Stimulated activated CD4-positive, alpha-beta T cell treated with anti-CD3 and anti-CD28 coated beads, Interleukin-2, amount 100 ng/mL, for 48 hours (primary cell): Measurements from ENCODE around the gene SCRN1.

ENCODE experiments used
- DNase-seq, 2 donors: peaks; one replicate each; pipeline ENCODE4 v3.0.0-alpha.2; 2020

Gene SCRN1

DNA sequence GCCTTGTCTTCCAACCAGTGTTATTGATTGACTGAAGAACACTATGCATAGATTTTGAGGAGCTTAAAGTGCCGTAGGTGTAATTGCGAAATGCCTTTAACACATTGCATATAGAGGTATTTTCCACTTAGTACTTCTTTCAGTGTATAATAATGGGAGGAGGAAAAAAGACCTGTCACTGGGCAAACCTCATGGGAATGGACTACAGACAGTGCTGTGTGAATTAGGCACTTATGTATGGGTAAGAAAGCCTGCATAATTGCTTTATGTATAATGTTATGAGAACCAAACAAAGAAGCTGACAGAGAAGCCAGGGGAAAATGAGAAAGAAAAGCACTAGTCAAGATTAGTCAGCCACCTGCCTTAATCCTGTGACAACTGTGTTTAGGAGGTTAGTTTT, 12.4 kb upstream of the SCRN1 start:
- DNase-seq = no peak

DNA sequence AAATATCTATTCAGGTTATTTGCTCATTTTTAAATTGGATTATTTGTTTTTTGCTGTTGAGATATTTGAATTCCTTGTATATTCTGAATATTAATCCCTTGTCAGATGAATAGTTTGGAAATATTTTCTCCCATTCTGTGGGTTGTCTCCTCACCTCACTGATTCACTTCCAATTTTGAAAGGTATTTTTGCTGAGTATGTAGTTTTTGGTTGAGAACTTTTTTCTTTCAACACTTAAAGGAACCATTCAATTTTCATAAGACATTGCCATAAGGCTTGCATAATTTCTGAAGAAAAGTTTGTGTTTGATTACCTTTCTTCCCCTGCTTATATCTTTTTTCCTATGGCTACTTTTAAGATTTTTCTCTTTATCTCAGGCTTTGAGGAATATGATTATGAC, 8.9 kb upstream of the SCRN1 start:
- no peak for DNase-seq

DNA sequence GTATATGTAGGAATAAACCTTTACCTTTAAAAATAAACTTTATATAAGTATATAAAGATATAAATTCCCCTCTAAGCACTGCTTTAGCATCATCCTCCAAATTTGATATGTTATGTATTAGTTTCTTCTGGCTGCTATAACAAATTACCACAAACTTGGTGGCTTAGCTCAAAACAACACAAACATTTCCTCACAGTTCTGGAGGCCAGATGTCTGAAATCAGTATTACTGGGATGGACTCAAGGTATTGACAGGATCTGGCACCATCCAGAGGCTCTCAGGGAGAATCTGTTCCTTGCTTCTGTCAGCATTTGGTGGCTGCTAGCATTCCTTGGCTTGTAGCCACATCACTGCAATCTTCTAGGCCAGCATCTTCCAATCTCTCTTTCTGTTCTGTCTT, 6.7 kb upstream of the SCRN1 start:
- no peak for DNase-seq

DNA sequence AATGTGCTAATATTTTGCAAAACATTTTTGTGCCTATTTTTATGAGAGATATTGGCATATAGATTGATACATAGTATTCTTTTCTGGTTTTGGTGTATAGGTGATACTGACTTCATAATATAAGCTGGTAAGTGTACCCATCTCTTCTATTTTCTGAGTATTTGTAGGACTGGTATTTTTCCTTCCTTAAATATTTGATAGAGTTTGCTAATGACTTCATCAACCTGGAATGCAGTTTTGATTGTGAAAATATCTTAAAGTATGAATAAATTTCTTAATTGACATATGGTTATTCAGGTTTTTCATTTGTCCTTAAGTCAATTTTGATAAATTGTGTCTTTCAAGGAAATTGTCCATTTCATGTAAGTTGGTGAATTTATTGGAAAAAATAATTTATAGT, 6.1 kb upstream of the SCRN1 start:
- no peak for DNase-seq

DNA sequence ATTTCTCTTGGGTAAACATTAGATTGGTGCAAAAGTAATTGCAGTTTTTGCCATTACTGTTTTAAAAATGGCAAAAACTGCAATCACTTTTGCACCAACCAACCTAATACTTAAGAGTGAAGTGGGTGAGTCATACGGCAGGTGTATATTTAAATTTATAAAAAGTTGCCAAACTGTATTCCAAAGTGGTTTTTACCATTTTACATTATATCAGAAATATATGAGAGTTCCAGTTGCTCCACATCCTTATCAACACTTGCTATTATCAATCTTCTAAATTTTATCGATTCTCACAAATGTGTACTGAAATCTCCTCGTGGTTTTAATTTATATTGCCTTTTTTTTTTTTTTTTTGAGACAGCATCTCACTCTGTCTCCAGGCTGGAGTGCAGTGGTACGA, 3.5 kb upstream of the SCRN1 start:
- DNase-seq = no peak

DNA sequence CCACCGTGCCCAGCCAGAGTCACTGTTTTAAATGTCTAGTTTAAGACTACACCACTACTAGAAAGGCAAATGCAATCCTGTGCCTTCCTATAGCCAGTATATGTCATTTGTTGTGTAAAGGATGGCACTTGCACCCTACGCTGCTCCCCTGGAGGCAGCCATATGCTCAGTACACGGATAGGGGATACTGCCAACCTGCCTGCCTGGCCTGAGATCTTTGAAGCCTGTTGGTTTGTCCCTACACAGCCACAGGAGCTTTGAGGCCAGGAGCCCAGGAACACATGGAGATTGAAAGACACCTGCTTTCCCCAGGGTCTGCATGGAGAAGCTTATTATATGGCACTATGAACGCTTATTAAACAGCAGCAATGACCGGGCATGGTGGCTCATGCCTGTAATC, 2.3 kb upstream of the SCRN1 start:
- DNase-seq = no peak

DNA sequence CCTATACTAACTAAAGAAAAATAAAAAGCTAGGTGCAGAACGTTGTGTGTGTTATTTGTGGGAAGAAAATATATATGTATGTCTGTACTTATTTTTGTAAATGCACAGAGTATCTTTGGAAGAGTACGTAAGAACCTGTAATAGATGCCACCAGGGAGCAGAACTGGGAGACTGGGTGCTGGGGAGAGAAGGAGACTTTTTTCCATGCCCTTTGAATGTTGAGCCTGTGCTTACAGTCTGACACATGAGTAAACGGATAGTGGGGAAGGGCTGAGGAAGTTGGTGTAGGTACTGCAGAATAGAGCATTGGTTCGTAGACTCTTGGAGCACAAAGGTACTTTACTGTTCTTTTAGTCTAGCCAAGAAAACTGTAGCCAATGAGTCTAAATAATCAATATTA, 1.3 kb upstream of the SCRN1 start:
- DNase-seq = no peak

DNA sequence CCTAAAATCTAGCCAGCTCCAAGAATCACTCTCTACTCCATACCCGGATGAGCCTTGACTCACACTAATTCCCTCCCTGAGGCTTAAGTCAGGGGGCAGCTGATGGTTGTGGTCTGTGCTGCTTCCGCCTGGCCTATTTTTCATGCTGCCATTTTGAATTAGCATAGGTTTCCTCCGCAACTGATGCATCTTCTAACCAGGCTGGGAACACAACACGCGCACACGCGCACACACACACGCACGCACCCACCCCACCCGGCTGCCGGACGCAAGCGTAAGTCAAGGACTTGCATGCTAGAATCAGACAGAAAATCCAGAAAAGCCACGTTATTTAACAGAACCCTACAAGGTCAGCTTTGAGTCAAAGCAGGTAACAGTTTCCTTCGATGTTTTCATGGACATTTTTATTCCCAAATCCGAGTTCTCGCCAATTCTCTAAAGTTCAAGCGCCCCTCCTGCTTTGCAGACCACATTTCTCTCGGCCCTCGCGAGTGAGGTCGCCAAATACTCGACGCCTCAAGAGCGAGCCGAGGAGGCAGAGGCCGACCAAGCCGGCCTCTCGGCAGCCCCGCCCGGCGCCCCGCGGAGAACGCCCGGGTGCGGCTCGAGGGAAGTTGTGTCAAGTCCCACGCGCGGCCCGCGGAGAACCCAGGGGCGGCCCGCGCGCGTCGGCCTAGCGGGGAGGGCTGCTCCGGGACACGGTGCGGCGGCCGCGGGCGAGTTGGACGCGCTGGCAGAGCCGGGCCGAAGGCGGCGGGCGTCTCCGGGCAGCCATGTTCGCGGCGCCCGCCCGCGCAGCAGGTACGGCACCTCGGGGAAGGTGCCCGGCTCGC, 961 bp downstream of the SCRN1 start:
- DNase-seq = peak in 1 of 2 donors; percentile 9

DNA sequence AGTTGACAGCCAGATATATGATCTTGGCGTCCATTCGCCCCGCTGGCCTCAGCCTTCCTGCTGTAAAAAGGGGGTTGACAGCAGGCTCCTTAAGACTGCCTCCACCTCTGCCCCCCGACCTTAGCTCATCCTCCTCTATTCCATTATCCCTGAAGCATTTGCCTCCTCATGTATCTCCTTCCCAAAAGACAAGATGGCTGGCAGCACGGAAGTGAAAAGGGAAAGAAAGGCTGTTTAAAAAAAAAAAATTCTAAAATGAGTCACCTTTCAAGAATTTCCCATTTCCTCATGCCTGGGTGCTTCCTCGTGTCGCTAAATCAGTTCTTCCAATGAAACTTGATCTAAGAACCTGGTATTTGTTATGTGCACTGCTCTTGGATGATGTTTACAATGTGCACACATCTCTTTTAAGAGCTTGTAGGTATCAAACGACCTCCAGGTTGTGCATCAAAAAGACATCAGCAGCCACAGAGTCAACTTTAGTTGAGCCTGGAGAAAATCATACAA, 1.7 kb downstream of the SCRN1 start:
- no peak for DNase-seq

DNA sequence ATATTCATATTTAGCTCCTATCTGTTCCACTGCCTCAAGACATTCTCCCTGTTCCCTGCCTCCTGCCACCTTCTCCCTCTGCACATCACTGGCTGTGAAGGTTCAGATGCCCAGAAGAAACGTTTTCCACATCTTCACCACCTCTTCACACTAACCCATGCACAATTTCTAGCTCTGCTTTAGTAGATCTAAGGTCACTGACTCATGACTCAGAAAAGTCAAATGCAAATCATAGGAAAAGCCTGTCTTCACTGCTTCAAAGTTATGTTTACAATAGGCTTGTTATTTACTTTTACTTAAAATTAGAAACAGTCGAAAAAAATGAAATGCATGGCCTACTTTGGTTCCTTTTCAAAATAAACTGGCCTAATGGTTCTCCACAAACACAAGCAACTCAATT, 2.5 kb downstream of the SCRN1 start:
- no peak for DNase-seq

DNA sequence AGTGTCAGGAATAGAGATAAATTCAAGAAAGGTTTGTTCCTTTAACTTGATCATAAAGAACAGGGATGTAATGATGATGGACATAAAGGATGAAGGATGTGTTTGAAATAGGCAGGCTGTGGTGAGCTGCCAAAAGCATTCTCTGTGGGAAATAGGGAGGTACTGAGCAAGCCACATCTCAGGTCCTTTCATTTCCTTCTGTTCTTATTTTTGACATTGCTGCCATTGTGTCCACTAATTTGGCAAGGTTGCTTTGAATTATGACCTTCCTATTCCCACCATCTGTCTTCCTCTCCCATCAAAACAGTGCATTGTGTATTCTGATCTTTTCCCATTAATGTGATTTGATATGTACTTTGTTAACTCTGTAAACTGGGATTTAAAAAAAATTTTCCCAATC, 9.4 kb downstream of the SCRN1 start:
- DNase-seq = no peak

DNA sequence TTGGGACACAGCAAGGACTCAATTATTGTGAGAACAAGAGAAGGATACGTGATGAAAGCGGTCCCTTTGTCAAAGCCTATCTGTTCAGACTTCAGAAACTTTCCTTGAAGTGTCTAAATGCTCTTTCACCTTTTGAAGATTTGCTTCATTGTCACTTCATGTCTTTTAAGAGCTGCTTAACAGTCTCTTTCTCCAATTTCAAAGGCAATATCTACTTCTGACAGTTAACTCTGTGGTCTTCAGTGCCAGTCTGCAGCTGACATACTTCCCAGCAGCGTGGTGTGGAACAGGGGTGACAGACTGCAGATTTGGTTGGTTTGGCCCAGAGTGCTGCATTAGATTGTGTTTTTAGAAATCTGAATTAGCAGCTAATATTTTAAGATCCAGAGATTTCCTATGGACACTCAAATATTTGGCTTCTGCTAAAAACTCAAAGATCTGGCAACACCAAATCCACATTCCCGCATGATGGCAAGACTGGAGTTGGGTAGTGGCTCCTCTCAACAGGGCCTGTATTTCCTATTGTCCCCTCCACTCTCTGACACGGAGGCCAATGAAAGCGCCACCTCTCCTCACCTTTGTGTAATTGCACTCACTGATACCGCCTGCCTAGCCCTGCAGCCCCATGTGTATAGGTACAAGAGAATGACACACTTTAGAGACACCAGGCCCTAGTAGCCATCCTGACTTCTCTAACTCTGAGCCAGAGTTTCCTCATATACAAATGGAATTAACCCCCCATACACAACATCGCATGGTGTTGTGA, 11.5 kb downstream of the SCRN1 start:
- DNase-seq = no peak

DNA sequence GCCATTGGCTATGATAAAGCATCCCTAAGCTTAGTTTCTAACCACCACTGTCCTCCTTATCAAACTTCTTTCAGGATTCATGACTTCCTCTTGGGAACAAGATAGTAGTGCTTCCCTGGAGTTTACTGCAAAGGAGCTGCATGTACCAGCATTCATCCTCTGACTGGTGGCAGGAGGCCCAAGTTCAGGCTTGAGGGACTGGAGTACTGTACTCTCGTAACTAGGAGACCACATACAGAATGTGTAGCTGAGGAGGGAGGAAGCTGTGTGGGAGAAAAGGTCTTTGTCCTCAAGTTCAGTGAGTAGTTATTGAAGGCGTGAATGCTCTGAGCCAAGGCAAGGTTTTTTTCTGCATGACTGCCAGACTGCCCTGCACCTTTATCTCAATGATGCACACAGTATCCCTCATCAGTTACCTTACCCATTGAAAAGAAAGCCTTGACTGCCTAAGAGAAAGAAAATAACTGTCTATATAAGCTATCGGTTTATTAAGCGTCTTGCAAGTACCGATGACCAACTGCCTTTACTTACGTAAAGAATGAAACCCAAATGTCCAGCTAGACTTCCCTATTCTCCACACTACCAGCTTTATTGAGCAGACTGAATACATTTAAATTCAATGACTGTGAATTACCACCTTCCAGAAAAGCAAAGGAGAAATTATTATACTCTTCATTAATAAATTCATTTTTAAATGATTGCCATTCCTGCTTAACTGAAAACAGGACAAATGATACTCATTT, 12.8 kb downstream of the SCRN1 start:
- DNase-seq = no peak

DNA sequence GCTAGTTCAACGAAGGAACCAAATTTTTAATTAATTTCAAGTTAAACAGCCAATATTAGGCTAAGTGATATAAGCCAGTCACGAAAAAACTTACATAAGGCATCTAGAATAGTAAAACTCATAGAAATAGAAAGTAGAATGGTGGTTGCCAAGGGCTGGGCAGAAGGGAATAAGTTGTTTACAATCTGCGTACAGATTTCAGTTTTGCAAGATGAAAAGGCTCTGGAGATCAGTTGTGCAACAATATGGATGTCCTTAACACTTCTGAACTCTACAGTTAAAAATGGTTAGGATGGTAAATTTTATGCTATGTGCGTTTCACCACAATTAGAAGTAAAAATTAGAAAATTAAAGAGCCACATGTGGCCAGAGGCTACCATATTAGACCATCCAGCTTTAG, 13.3 kb downstream of the SCRN1 start:
- DNase-seq = no peak

DNA sequence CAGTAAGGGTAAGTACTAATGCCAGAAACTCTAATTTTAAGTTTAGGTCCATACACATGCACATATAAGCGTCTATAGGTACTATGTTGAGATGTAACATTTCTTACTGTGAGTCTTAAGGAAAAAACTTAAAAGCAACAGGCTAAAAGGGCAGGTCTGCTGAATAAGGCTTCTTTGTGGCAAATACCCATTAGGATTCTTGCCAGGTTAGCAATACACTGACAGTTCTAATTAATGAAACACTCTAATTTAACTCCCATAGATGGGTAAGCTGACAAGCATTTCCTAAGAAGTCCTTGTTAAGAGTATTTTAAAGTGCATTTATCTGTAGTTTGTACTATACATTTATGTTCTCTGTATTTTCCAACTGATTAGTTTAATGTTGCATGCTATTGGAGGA, 14.0 kb downstream of the SCRN1 start:
- DNase-seq = no peak

DNA sequence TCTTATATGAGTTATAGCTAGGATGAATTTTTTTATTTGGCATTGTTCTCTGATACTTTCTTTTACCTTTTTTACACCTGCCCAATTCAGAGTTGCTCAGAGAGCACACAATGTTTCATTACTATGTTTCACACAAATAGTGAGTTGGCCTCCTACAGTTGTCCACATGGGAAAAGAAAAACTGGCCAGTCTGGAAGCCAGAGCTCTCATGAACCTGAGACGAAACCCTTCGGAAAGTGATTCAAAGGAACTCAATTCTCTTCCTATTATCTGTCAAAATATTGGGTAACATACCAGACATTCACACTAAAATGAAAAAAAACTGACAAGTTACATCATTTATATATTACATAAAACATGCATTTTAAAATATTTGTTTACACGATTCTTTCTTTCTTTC, 15.3 kb downstream of the SCRN1 start:
- no peak for DNase-seq

DNA sequence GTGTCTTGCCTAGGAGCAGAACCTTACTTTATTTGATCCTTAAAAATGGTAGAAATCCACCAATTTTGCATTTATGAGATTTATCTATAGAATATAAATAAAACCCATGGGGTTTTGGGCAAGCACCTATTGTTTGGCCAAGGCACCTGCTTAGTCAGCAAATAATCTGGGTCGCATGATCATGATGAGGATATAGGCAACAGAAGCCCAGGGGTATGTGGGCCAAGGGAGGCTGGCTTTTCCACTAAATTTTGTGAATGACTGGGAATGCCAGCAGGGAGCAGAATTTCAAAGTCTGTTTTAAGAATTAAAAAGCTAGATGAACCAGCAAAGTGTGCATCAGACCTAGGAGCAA, 17.3 kb downstream of the SCRN1 start:
- DNase-seq = no peak

DNA sequence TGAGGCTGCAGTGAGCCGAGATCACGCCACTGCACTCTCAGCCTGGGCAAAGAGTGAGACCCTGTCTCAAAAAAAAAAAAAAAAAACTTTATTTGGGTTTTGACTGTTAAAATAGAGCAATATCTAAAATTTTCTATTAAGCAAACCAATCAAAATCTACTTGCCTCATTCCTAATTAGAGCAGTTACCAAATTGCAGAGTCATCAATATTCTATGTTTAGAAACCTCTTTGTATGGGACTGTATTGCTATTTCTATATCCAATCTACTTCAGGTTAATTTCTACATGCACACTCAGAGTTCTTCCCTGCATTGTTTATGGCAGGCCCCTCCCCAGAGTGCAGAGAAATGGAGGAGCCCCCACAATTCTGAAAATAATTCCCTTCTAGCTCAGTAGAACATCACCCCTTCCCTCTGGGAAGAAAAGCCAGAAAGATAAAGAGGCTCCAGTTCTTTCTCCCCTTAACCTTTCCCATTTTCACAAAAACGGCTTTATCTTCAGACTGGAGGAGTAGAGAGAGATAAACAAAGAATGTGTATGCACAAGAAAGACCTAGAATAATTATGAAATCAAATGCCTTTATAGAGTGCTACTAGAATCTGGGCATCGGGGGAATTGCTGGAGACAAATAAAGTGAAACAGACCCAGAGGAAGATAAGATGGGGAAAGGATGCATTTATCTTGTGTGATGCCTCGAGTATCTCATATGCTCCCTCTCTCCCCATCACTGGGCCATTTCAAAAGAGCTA, 17.9 kb downstream of the SCRN1 start:
- no peak for DNase-seq

DNA sequence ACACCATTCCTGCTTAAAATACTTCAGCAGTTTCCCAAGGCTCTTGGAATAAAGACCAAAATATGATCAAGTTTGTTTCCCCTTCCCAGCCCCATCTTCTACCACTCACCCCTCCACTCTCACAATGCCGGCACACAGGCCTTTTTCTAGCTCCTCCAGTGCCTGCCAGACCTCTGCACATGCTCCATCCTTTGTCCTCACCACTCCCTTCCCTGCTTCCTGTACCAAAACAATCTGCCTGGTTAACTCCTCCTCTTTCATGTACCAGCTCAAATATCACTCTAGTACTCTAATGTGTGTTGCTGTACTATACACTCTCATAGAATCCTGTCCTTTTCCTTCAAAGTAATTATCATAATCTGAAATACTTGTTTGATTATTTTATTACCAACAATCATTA, 19.4 kb downstream of the SCRN1 start:
- DNase-seq = no peak

DNA sequence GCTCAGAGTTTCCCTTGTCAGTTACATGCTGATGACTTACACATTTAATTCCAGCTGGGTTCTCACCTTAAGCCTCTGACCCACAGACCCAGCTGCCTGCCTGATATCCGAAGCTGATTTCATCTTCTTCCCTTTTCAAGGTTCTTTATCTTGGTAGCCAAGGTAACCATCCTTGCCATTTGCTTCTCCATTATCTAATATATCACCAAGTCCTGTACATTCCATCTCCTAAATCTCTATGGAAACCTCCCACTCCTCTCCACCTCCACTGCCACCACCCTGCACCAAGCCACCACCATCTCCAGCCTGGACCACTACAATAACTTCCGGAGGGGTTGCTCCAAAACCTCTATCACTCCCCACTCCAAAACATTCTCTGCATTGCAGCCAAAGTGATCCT, 19.9 kb downstream of the SCRN1 start:
- no peak for DNase-seq

DNA sequence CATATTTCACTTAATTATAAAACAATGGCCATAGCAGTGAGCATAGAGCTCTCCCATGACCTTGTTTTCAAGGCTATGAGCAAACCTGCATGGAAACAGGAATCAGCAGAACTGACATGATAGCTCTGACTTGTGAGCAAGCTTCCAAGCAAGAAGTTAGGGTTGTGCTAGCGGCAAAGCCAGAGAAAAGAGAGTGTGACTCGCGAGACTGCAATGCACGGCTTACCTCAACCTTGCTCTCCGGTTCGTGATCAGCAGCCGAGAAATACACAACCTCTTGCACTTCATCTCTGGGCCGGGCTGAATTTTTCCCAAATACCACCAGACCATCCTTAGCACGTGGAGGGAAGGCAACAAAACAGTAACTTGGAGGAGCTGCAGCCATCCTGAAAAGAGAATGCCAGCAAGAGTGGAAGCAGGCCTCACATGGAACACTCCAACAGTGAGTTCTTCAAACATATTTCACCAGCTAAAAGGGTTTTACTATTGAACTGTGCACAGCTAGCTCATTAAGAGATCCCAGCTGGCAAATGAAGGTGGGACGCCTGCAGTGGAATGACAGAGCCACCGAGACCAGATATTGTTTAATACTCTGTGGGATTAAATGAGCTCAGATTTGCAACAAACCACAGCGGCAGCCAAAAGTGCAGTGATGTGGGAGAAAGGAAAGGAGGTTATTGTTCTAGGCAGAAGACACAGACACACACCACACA, 20.8 kb downstream of the SCRN1 start:
- no peak for DNase-seq

DNA sequence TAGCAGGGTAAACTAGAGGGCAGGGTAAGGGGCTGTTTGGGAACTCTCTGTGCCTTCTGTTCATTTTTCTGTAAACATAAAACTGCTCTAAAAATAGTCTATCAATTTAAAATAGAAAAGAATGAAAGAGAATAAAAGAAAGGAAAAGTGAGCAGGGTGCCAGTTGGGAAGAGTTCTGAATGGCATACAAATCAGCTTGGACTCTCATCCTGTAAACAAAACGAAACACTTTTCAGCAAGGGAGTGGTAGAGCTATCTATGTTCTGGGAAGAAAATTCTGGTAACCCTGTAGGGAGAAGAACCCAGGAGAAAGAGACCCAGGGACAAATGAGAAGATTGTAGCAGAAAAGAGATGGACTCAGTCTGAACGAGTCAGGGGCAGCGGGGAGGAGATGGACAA, 24.6 kb downstream of the SCRN1 start:
- no peak for DNase-seq
